ENCODE data around the gene TTLL11. TPM values are rescaled to one million over a fixed set of nuclear protein-coding genes. Genes with fewer than 3 reads are reported as not detected.

Gene TTLL11
- total RNA-seq, 1 donor = 6.2 TPM

DNA sequence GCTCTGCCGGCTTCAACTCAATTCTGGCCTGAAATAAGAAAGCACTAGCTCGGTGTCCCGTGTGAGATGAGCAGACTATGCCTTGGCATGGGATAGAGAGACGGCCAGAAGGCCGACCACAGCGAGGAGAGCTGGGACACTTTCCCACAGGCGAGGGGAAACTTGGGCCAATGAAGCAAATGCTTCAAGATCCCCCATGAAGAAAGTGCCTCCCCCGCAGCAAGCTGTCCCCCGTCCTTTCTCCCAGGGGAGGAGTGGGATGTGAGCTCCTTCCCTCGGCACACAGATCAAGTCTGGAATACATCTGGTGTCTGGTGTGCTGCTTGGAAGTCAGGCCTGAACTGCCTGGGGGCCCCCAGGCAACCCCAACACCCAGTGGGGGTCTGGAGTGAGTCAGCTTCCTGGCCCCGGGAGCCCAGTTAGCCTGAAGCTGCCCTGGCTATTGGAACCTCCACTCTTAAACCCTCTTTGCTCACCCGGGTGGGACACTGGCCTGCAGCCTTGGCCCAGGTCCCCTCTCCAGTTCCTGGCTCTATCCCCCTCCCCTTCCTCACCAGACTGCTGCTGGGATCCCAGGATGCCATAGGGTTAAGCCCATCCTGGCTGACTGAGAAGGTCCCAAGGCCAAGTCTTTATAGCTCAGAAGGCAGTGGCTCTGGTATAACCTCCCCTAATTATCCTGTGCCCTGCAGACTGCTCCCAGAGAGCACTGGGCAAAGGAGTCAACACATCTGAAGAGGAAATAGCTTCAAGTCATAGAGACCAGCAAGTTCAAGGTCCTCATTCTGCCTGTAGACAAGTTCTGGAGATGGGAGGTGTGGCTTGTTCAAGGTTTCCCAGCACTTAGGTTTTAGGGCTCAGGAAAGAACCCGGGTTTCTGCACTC, 205.3 kb downstream of the TTLL11 start:
- TF ChIP-seq, protein P1, sequence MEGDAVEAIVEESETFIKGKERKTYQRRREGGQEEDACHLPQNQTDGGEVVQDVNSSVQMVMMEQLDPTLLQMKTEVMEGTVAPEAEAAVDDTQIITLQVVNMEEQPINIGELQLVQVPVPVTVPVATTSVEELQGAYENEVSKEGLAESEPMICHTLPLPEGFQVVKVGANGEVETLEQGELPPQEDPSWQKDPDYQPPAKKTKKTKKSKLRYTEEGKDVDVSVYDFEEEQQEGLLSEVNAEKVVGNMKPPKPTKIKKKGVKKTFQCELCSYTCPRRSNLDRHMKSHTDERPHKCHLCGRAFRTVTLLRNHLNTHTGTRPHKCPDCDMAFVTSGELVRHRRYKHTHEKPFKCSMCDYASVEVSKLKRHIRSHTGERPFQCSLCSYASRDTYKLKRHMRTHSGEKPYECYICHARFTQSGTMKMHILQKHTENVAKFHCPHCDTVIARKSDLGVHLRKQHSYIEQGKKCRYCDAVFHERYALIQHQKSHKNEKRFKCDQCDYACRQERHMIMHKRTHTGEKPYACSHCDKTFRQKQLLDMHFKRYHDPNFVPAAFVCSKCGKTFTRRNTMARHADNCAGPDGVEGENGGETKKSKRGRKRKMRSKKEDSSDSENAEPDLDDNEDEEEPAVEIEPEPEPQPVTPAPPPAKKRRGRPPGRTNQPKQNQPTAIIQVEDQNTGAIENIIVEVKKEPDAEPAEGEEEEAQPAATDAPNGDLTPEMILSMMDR (IDR thresholded peaks at IDR 0.05; ENCODE audit: extremely low read depth, low read depth, low read length) = no peak
- H2AFZ ChIP-seq (ENCODE audit: low read length) = peak overlapping the region; percentile 8
- no peaks in the 10 kb centered on the region for H3K9me3 ChIP-seq (ENCODE audit: low read depth, low read length)
- H3K27me3 ChIP-seq (ENCODE audit: insufficient read depth, low read length) = no peaks in the 10 kb centered on the region
- H3K4me1 ChIP-seq (ENCODE audit: insufficient read depth, low read length) = peaks cover 61% of the 10 kb centered on the region
- no peaks in the 10 kb centered on the region for H3K79me2 ChIP-seq (ENCODE audit: insufficient read depth, low read length)
- DNase-seq (ENCODE audit: insufficient read length, low spot score, missing footprints) = no peak
- peak overlapping the region; percentile 57 for H3K4me2 ChIP-seq (ENCODE audit: insufficient read depth, low read length)
- H3K36me3 ChIP-seq (ENCODE audit: insufficient read depth, low read length) = no peaks in the 10 kb centered on the region
- no peaks in the 10 kb centered on the region for H4K20me1 ChIP-seq (ENCODE audit: insufficient read depth, low read length)
- peak overlapping the region; percentile 82 for H3K27ac ChIP-seq (ENCODE audit: low read depth, low read length)
- H3K4me3 ChIP-seq (ENCODE audit: insufficient read depth, low read length) = peak overlapping the region; percentile 8

DNA sequence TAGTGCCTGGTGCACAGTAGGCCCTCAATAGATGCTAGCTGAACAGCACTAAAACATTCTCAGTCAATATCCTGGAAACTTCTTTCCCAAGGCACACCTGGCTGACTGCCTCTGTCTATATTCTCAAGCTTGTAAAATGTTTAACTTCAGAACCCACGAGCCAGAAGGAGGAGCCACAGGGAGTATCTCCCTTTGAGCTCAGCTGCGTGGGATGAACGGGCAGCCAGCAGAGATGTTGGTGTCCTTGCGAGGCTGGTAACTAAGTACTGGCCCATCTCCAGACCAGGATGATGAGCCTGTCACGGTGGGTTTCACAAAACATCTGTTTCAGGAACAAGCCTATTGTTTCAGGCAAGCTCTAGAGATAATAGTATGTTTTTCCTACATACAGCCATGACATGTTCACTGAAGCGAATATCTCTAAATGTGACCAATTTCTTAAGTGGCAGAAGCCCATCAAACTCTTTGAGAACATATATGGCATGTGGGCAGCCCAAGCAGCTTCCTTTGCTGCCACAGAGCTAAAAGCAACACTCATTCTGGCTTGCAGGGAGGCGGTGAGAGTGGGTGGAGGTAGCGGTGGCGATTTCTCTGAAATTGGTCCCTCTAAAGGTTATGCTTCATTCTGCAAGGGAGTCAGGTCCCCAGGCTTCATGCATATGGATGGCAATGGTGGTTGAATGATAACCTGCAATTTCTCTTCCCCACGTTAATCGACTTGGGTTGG, 206.2 kb downstream of the TTLL11 start:
- Histone ChIP-seq H4K20me1 (ENCODE audit: insufficient read depth, low read length) (no peaks in the 10 kb centered on the region), H3K4me3 (ENCODE audit: insufficient read depth, low read length) (no peak overlapping the region), H3K27ac (ENCODE audit: low read depth, low read length) (peak overlapping the region; percentile 82), H3K36me3 (ENCODE audit: insufficient read depth, low read length) (no peaks in the 10 kb centered on the region), H3K9me3 (ENCODE audit: low read depth, low read length) (no peaks in the 10 kb centered on the region), H3K79me2 (ENCODE audit: insufficient read depth, low read length) (no peaks in the 10 kb centered on the region), H3K4me1 (ENCODE audit: insufficient read depth, low read length) (peaks cover 61% of the 10 kb centered on the region), H2AFZ (ENCODE audit: low read length) (no peak overlapping the region), H3K27me3 (ENCODE audit: insufficient read depth, low read length) (no peaks in the 10 kb centered on the region), H3K4me2 (ENCODE audit: insufficient read depth, low read length) (peak overlapping the region; percentile 57)
- DNase-seq (ENCODE audit: insufficient read length, low spot score, missing footprints) = no peak
- TF ChIP-seq, protein P1 (IDR thresholded peaks at IDR 0.05; ENCODE audit: extremely low read depth, low read depth, low read length) = no peak

DNA sequence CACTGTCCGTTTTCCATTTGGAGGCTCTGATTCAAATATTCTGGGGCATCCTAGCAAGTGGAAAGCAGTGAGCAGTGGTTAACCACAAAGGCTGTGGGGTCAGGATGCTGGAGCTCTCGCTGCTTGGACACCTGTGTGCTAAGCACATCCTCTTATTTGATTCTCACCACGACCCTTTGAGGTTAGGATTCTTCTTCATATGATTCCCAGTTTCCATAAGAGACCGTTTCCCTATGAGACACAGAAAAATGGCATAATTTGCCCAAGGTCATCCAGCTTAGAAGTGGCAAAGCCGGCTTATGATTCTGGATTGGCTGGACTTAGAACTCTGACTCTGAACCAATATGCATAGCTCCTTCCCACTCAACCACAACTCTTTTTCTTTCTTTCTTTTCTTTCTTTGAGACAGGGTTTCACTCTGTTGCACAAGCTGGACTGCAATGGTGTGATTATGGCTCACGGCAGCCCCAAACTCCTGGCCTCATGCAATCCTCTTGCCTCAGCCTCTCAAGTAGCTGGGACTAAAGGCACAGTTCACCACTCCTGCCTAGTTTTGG, 207.7 kb downstream of the TTLL11 start:
- peak; percentile 44 for DNase-seq (ENCODE audit: insufficient read length, low spot score, missing footprints)
- Histone ChIP-seq H2AFZ (ENCODE audit: low read length) (no peak overlapping the region), H3K27me3 (ENCODE audit: insufficient read depth, low read length) (no peaks in the 10 kb centered on the region), H3K4me1 (ENCODE audit: insufficient read depth, low read length) (peaks cover 61% of the 10 kb centered on the region), H4K20me1 (ENCODE audit: insufficient read depth, low read length) (no peaks in the 10 kb centered on the region), H3K9me3 (ENCODE audit: low read depth, low read length) (no peaks in the 10 kb centered on the region), H3K4me3 (ENCODE audit: insufficient read depth, low read length) (no peak overlapping the region), H3K79me2 (ENCODE audit: insufficient read depth, low read length) (no peaks in the 10 kb centered on the region), H3K27ac (ENCODE audit: low read depth, low read length) (peak overlapping the region; percentile 9), H3K4me2 (ENCODE audit: insufficient read depth, low read length) (no peak overlapping the region), H3K36me3 (ENCODE audit: insufficient read depth, low read length) (no peaks in the 10 kb centered on the region)
- TF ChIP-seq, protein P1 (IDR thresholded peaks at IDR 0.05; ENCODE audit: extremely low read depth, low read depth, low read length) = no peak
